Measurements from ENCODE around the gene PXMP2.
"Not testable (repeated sequence)": the region's sequence is repeated elsewhere in the genome, so short reads cannot be mapped to it uniquely, and the experiment has no call there.

PXMP2 gene

GRCh38 chr12:132747395-132747794 lies 60.0 kb downstream of the PXMP2 start:
- in situ Hi-C loops (cut with MboI; ENCODE audit: low sequenced_read_pairs) = no loop called here

- in situ Hi-C loops (cut with MboI; ENCODE audit: low sequenced_read_pairs) = no loop called here
These were observed 60.5 kb downstream of the PXMP2 start for GRCh38 chr12:132747896-132748295.

- in situ Hi-C loops (cut with MboI; ENCODE audit: low sequenced_read_pairs) = no loop called here
These were observed 60.9 kb downstream of the PXMP2 start for GRCh38 chr12:132748319-132748718.

GRCh38 chr12:132753670-132754069 lies 66.3 kb downstream of the PXMP2 start:
- in situ Hi-C loops (cut with MboI; ENCODE audit: low sequenced_read_pairs) = not testable (repeated sequence)

GRCh38 chr12:132754160-132754932 lies 67.0 kb downstream of the PXMP2 start:
- in situ Hi-C loops (cut with MboI; ENCODE audit: low sequenced_read_pairs) = no loop called here

Measured in HL-60/S4 treated with retinoic acid at 250 ng/mL for 4 days and 3 days (cell line).